Mesenchymal stem cell (in vitro differentiated cells and primary cell): Measurements from ENCODE around the gene METTL25B.

ENCODE experiments used
- DNase-seq: peaks from one replicate; pipeline ENCODE4 v3.0.0-alpha.2; 2013
- H2AFZ ChIP-seq: one replicate; pipeline ENCODE4 v1.6.1; 2013; ENCODE audit warnings: low read depth, mild to moderate bottlenecking, control low read depth, inconsistent platforms, low read length, moderate library complexity
- H2AK5ac ChIP-seq: 2 replicates; pipeline ENCODE4 v1.6.1; 2013; ENCODE audit warnings: low read length, moderate library complexity, mild to moderate bottlenecking, inconsistent platforms; ENCODE audit not compliant: severe bottlenecking
- H2BK120ac ChIP-seq: one replicate; pipeline ENCODE4 v1.6.1; 2013; ENCODE audit warnings: low read depth, mild to moderate bottlenecking, inconsistent platforms, low read length, moderate library complexity
- H2BK12ac ChIP-seq, 2 experiments: one replicate each; pipeline ENCODE4 v1.6.1; 2013; ENCODE audit warnings: inconsistent platforms in 2 of 2, low read length in 2 of 2, mild to moderate bottlenecking in 2 of 2, moderate library complexity in 2 of 2, control low read depth in 1 of 2
- H2BK15ac ChIP-seq: one replicate; pipeline ENCODE4 v1.6.1; 2013; ENCODE audit warnings: mild to moderate bottlenecking, low read depth, inconsistent platforms; ENCODE audit not compliant: poor library complexity, severe bottlenecking
- H2BK5ac ChIP-seq: 2 replicates; pipeline ENCODE4 v1.6.1; 2013; ENCODE audit warnings: low read depth, mild to moderate bottlenecking, low read length, control low read depth, inconsistent platforms; ENCODE audit not compliant: poor library complexity, severe bottlenecking
- H3K14ac ChIP-seq, 2 experiments: one replicate each; pipeline ENCODE4 v1.6.1; 2013; ENCODE audit warnings: inconsistent platforms in 2 of 2, low read length in 2 of 2, control low read depth in 1 of 2, mild to moderate bottlenecking in 1 of 2, moderate library complexity in 1 of 2
- H3K18ac ChIP-seq, 2 experiments: one replicate each; pipeline ENCODE4 v1.6.1; 2013; ENCODE audit warnings: inconsistent platforms in 2 of 2, low read length in 2 of 2, control low read depth in 1 of 2, low read depth in 1 of 2, mild to moderate bottlenecking in 1 of 2
- H3K23ac ChIP-seq, 2 experiments: one replicate each; pipeline ENCODE4 v1.6.1; 2013; ENCODE audit warnings: inconsistent platforms in 2 of 2, low read length in 2 of 2, mild to moderate bottlenecking in 2 of 2, moderate library complexity in 2 of 2, control low read depth in 1 of 2
- H3K27ac ChIP-seq: 2 replicates; pipeline ENCODE4 v1.5.1; 2013; ENCODE audit warnings: mild to moderate bottlenecking, moderate library complexity, low read length, control low read depth, inconsistent platforms; ENCODE audit not compliant: poor library complexity, severe bottlenecking
- H3K27me3 ChIP-seq, 2 experiments: 2 replicates each; pipeline versions ENCODE4 v1.6.1 to v1.7.0; 2013; ENCODE audit warnings: low read length in 2 of 2, mild to moderate bottlenecking in 2 of 2, moderate library complexity in 2 of 2, control low read depth in 1 of 2, inconsistent platforms in 1 of 2; ENCODE audit not compliant: control insufficient read depth in 1 of 2, insufficient read depth in 1 of 2
- H3K36me3 ChIP-seq, 2 experiments: 2 replicates each; pipeline versions ENCODE4 v1.6.1 to v1.7.0; 2013; ENCODE audit warnings: low read length in 2 of 2, control low read depth in 1 of 2, inconsistent platforms in 1 of 2, low read depth in 1 of 2, mild to moderate bottlenecking in 1 of 2; ENCODE audit not compliant: insufficient read depth in 2 of 2, control insufficient read depth in 1 of 2
- H3K4ac ChIP-seq, 2 experiments: one replicate each; pipeline ENCODE4 v1.6.1; 2013; ENCODE audit warnings: inconsistent platforms in 2 of 2, low read length in 2 of 2, mild to moderate bottlenecking in 2 of 2, moderate library complexity in 2 of 2, control low read depth in 1 of 2, low read depth in 1 of 2
- H3K4me1 ChIP-seq: 2 replicates; pipeline ENCODE4 v1.6.1; 2013; ENCODE audit warnings: low read depth, low read length, control low read depth; ENCODE audit not compliant: control insufficient read depth, insufficient read depth
- H3K4me2 ChIP-seq: 2 replicates; pipeline ENCODE4 v1.6.1; 2013; ENCODE audit warnings: low read length, mild to moderate bottlenecking, inconsistent platforms; ENCODE audit not compliant: poor library complexity, severe bottlenecking
- H3K4me3 ChIP-seq, 2 experiments: 2 replicates each; pipeline versions ENCODE4 v1.5.1 to v1.7.0; 2013; ENCODE audit warnings: low read length in 2 of 2, mild to moderate bottlenecking in 2 of 2, control low read depth in 1 of 2, low read depth in 1 of 2; ENCODE audit not compliant: insufficient read depth in 1 of 2
- H3K79me1 ChIP-seq: replicated peaks from 2 replicates; pipeline ENCODE4 v1.6.1; 2013; ENCODE audit warnings: mild to moderate bottlenecking, control low read depth, low read length, inconsistent platforms; ENCODE audit not compliant: poor library complexity, severe bottlenecking
- H3K9ac ChIP-seq: 2 replicates; pipeline ENCODE4 v1.7.0; 2013; ENCODE audit warnings: mild to moderate bottlenecking, low read length, moderate library complexity
- H3K9me3 ChIP-seq: 2 replicates; pipeline ENCODE4 v1.7.0; 2013; ENCODE audit warnings: mild to moderate bottlenecking, low read length; ENCODE audit not compliant: control insufficient read depth
- H4K8ac ChIP-seq: one replicate; pipeline ENCODE4 v1.6.1; 2013; ENCODE audit warnings: inconsistent platforms, mild to moderate bottlenecking, low read length, moderate library complexity
- H4K91ac ChIP-seq: one replicate; pipeline ENCODE4 v1.6.1; 2013; ENCODE audit warnings: mild to moderate bottlenecking, low read length, inconsistent platforms
- WGBS: methylation state at CpG from one replicate; pipeline ENCODE4 v1.1.7; 2013; ENCODE audit warnings: mixed read lengths; 5-methylcytosine and 5-hydroxymethylcytosine counted together

METTL25B gene

DNA sequence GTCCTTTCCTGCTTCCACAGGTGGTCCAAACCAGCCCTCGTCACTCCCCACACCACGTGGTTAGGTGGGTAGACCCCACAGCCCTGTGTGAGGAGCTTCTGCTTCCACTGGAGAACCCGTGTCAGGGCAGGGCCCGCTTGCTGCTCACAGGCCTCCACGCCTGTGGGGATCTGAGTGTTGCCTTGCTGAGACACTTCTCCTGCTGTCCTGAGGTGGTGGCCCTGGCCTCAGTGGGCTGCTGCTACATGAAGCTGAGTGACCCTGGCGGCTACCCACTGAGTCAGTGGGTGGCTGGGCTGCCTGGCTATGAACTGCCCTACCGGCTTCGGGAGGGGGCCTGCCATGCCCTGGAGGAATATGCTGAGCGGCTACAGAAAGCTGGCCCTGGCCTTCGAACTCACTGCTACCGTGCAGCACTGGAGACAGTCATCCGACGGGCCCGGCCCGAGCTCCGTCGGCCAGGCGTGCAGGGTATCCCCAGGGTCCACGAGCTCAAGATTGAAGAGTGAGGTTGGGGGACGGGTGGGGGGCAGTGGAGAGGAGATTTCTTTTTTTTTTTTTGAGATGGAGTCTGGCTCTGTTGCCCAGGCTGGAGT is 5.8 kb downstream of the METTL25B start:
- peaks cover under 1% of the 10 kb centered on the region for H3K4me1 ChIP-seq
- peaks cover 18% of the 10 kb centered on the region for H3K79me1 ChIP-seq
- H3K27me3 ChIP-seq: no peaks in the 10 kb centered on the region
- no peak overlapping the region for H4K91ac ChIP-seq
- no peak overlapping the region for H3K23ac ChIP-seq
- H2BK12ac ChIP-seq: no peak overlapping the region
- H3K9ac ChIP-seq: no peak overlapping the region
- no peak for DNase-seq
- H3K14ac ChIP-seq: no peak overlapping the region
- H3K9me3 ChIP-seq: no peaks in the 10 kb centered on the region
- H3K4ac ChIP-seq: no peak overlapping the region
- H3K36me3 ChIP-seq: peaks cover 41 to 58% of the 10 kb centered on the region in 2 experiments
- H2AK5ac ChIP-seq: no peak overlapping the region
- no peak overlapping the region for H4K8ac ChIP-seq
- WGBS: 96% methylated on average over 20 of the region's 20 CpGs
- H3K27ac ChIP-seq: no peak overlapping the region
- no peak overlapping the region for H3K4me3 ChIP-seq
- H2BK15ac ChIP-seq: no peak overlapping the region
- H2BK5ac ChIP-seq: no peak overlapping the region
- H3K4me2 ChIP-seq: no peak overlapping the region
- no peak overlapping the region for H2AFZ ChIP-seq
- H3K18ac ChIP-seq: no peak overlapping the region
- no peak overlapping the region for H2BK120ac ChIP-seq

DNA sequence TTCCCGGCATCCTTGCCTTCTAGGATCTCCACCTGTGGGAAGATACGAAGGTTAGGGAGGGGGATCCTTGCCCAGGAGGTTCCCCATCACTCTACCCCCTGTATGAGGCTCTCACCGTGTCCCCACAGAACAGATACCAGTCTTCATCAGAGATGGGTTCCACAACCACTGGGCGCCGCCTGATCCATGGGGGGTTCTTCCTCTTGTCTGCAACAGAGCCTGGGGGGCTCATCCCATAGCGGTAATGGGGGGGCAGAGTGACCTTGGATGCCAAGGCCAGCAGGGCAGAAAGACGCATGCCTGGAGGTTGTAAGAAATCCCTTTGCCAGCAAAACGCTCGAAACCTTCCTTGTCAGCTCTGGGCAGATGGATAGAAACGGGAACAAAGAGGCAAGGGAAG is 10.1 kb downstream of the METTL25B start:
- H3K36me3 ChIP-seq: peaks cover 51 to 67% of the 10 kb centered on the region in 2 experiments
- H3K18ac ChIP-seq: no peak overlapping the region
- no peak overlapping the region for H2BK15ac ChIP-seq
- no peak overlapping the region for H2BK120ac ChIP-seq
- no peak overlapping the region for H2BK12ac ChIP-seq
- no peak overlapping the region for H3K4me3 ChIP-seq
- no peak overlapping the region for H3K23ac ChIP-seq
- H3K79me1 ChIP-seq: peaks cover 25% of the 10 kb centered on the region
- no peak overlapping the region for H2AK5ac ChIP-seq
- no peaks in the 10 kb centered on the region for H3K27me3 ChIP-seq
- no peak overlapping the region for H4K91ac ChIP-seq
- no peak overlapping the region for H3K4ac ChIP-seq
- H3K27ac ChIP-seq: no peak overlapping the region
- no peak overlapping the region for H4K8ac ChIP-seq
- 92% methylated on average over 9 of the region's 10 CpGs for WGBS
- H2AFZ ChIP-seq: no peak overlapping the region
- no peak for DNase-seq
- H3K4me2 ChIP-seq: no peak overlapping the region
- no peak overlapping the region for H3K14ac ChIP-seq
- no peak overlapping the region for H2BK5ac ChIP-seq
- H3K9ac ChIP-seq: no peak overlapping the region
- peaks cover 3% of the 10 kb centered on the region for H3K4me1 ChIP-seq
- no peaks in the 10 kb centered on the region for H3K9me3 ChIP-seq

DNA sequence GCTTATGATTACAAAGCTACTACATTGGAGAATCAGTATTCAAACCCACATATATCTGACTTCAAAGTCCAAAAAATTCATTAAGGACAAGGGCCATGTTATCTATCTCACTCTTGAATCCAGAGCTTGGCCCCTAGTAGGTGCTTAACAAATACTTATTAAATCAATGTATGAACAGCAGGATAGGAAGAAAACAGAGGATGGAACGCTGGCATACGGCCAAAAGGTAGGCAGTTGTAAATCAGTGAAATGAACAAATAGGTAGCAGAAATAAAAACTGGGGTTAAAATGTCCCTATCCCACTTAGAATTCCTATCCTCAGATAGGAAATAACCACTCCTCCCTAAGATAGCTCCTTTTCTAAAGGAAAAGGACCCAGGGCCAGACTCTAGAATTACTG is 10.6 kb downstream of the METTL25B start:
- Histone ChIP-seq H2BK15ac (no peak overlapping the region), H3K36me3 (peaks cover 53 to 67% of the 10 kb centered on the region in 2 experiments), H2BK5ac (no peak overlapping the region), H2AFZ (no peak overlapping the region), H3K9ac (peak overlapping the region; percentile 94), H3K4me2 (no peak overlapping the region), H2BK120ac (no peak overlapping the region), H3K18ac (no peak overlapping the region), H3K4ac (no peak overlapping the region), H4K91ac (no peak overlapping the region), H3K27me3 (no peaks in the 10 kb centered on the region), H3K79me1 (peaks cover 25% of the 10 kb centered on the region), H3K9me3 (no peaks in the 10 kb centered on the region), H4K8ac (no peak overlapping the region), H3K4me3 (no peak overlapping the region), H3K27ac (no peak overlapping the region), H3K23ac (no peak overlapping the region), H2AK5ac (no peak overlapping the region), H3K4me1 (peaks cover 3% of the 10 kb centered on the region), H2BK12ac (no peak overlapping the region), H3K14ac (no peak overlapping the region)
- 80% methylated on average over 1 of the region's 2 CpGs for WGBS
- DNase-seq: no peak

DNA sequence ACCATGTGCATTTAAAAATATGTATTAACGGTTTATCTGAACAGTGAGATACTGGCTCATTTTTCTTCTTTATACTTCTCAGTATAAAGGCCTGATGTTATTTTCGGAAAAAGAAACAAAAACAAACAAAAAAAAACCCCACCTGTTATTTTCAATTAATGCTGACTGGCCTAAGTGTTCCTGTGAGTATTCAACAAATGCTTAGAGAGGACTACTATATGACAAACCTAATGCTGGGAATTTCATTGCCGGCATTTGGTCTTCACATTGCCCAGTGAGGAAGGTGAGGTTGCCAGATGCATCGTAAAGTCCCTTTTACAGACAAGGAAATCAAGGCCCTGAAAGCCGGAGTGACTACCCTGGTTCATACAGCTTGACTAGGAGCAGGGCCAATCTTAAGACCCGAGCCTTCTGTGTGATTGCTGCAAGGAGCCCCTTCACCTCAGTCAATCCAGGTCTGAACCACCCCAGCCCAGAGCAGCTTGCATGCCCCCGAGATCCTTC is 12.0 kb downstream of the METTL25B start:
- WGBS: 27% methylated on average over 4 of the region's 7 CpGs
- Histone ChIP-seq H3K4me2 (peak overlapping the region; percentile 74), H3K27me3 (no peaks in the 10 kb centered on the region), H3K4me3 (peak overlapping the region; percentile 60 to 94), H3K79me1 (peaks cover 24% of the 10 kb centered on the region), H2BK15ac (no peak overlapping the region), H3K18ac (peak overlapping the region in 1 of 2 experiments; percentile 61), H2AK5ac (no peak overlapping the region), H3K36me3 (peaks cover 62 to 73% of the 10 kb centered on the region in 2 experiments), H3K9me3 (no peaks in the 10 kb centered on the region), H3K27ac (peak overlapping the region; percentile 1), H3K23ac (peak overlapping the region in 1 of 2 experiments; percentile 66), H4K8ac (peak overlapping the region; percentile 1), H3K14ac (peak overlapping the region in 1 of 2 experiments; percentile 76), H4K91ac (no peak overlapping the region), H3K4me1 (peaks cover 10% of the 10 kb centered on the region), H2BK120ac (no peak overlapping the region), H3K9ac (peak overlapping the region; percentile 94), H2AFZ (peak overlapping the region; percentile 15), H3K4ac (peak overlapping the region; percentile 7 to 45), H2BK5ac (no peak overlapping the region), H2BK12ac (no peak overlapping the region)
- no peak for DNase-seq
